Mucosa of descending colon (tissue), 3 donors: ENCODE results near the gene SCIN. TPM values are rescaled to one million over a fixed set of nuclear protein-coding genes. Genes with fewer than 3 reads are reported as not detected.
A peak's percentile ranks its signal among the peaks of the same experiment; 100 is the strongest.

Experiments used
- ATAC-seq: fragments of 200-7000 bp; cut with Tn5 transposase; one replicate; pipeline ENCODE4 v1.9.1; 2020; ENCODE audit warnings: mild to moderate bottlenecking, moderate library complexity
- DNase-seq, 3 donors: peaks; one replicate each; pipeline ENCODE4 v3.0.0-alpha.2; 2020
- H3K36me3 ChIP-seq: fragments of 200-600 bp; one replicate; pipeline ENCODE4 v1.8.0; 2021; ENCODE audit warnings: low read depth, mild to moderate bottlenecking
- H3K4me1 ChIP-seq: fragments of 200-600 bp; one replicate; pipeline ENCODE4 v1.8.0; 2021; ENCODE audit warnings: low read depth, mild to moderate bottlenecking
- H3K4me3 ChIP-seq: fragments of 200-600 bp; one replicate; pipeline ENCODE4 v1.8.0; 2021; ENCODE audit warnings: mild to moderate bottlenecking
- H3K9me3 ChIP-seq: fragments of 200-600 bp; one replicate; pipeline ENCODE4 v1.8.0; 2021; ENCODE audit warnings: mild to moderate bottlenecking
- CTCF ChIP-seq: fragments of 200-600 bp; IDR thresholded peaks from one replicate; pipeline ENCODE4 v1.8.0; 2022; ENCODE audit warnings: antibody characterized with exemption, mild to moderate bottlenecking
- intact Hi-C, 2 donors: fragments of 100-400 bp; cut with DNase I in 1 of 2; cut with micrococcal nuclease in 1 of 2; formaldehyde crosslinking; loops; one replicate each; pipeline versions ENCODE4 v1.11.0 to v1.11.1; 2022; cut with DNase I, micrococcal nuclease
- total RNA-seq, 3 donors: library from RNA; stranded (reverse); fragmentation: NEBNext Ultra II Directional in 2 of 3; extraction: Animal tissue kit (Norgen Biotek cat#: 25700) in 2 of 3; gene quantifications; one replicate each; pipeline versions ENCODE4 v1.2.1 to v1.2.4, GENCODE V29; 2021 to 2023
- donor health status: DM: no; HTN: no; CAD: no; lungs with moderate emphysema.
- donor health status: DM: no; HTN: no; CAD: no.
- donor health status: DM: no; HTN: yes; CAD: no.

SCIN gene
- total RNA-seq, 3 donors from 2014 or later: 25.1 to 86.6 (median 77.1) TPM

- Histone ChIP-seq H3K9me3 (no peaks in the 10 kb centered on the region), H3K4me1 (peaks cover 11% of the 10 kb centered on the region), H3K36me3 (no peaks in the 10 kb centered on the region), H3K4me3 (no peak overlapping the region)
- intact Hi-C loops: no loop called here
- DNase-seq: peak in 1 of 3 donors; percentile 20
- no peak for TF ChIP-seq CTCF
- peak; percentile 9 for ATAC-seq
These were observed 1.2 kb downstream of the SCIN start for GRCh38 chr7:12571691-12572090.

GRCh38 chr7:12572941-12573575, 2.5 kb downstream of the SCIN start:
- H3K4me3 ChIP-seq: no peak overlapping the region
- H3K9me3 ChIP-seq: no peaks in the 10 kb centered on the region
- intact Hi-C loops: no loop called here
- no peak for ATAC-seq
- peaks cover 11% of the 10 kb centered on the region for H3K4me1 ChIP-seq
- H3K36me3 ChIP-seq: no peaks in the 10 kb centered on the region
- no peak for TF ChIP-seq CTCF
- DNase-seq: no peak

DNA sequence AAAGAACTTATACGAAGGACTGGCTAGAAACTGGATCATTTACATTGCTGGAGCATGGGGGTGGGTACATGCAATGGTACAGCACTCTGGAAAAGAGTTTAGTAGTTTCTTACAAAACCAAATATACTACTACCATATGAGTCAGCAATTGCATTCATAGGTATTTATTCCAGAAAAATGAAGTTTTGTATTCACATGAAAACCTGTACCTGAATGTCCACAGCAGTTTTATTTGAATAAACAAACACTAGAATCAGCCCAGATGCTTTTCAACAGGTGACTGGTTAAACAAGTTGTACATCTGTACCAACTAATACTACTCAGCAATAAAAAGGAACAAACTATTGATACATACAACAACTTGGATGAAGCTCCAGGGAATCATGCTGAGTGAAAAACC, 3.4 kb downstream of the SCIN start:
- Histone ChIP-seq H3K4me3 (no peak overlapping the region), H3K36me3 (no peaks in the 10 kb centered on the region), H3K4me1 (peaks cover 11% of the 10 kb centered on the region), H3K9me3 (no peaks in the 10 kb centered on the region)
- intact Hi-C loops: no loop called here
- ATAC-seq: no peak
- no peak for TF ChIP-seq CTCF
- DNase-seq: no peak

- Histone ChIP-seq H3K4me1 (peaks cover 18% of the 10 kb centered on the region), H3K4me3 (no peak overlapping the region), H3K36me3 (no peaks in the 10 kb centered on the region), H3K9me3 (no peaks in the 10 kb centered on the region)
- intact Hi-C loops: no loop called here
- DNase-seq: no peak
- TF ChIP-seq CTCF: no peak
- ATAC-seq: no peak
These were observed 8.6 kb downstream of the SCIN start for GRCh38 chr7:12578930-12579640.

- no peak for ATAC-seq
- Histone ChIP-seq H3K36me3 (no peaks in the 10 kb centered on the region), H3K9me3 (no peaks in the 10 kb centered on the region), H3K4me3 (no peak overlapping the region), H3K4me1 (peaks cover 27% of the 10 kb centered on the region)
- DNase-seq: no peak
- intact Hi-C loops: no loop called here
- no peak for TF ChIP-seq CTCF
These were observed 11.4 kb downstream of the SCIN start for GRCh38 chr7:12581897-12582296.
